GM12878 (cell line): ENCODE measurements around the gene PLEKHG1. TPM values are rescaled to one million over a fixed set of nuclear protein-coding genes. Genes with fewer than 3 reads are reported as not detected.

ENCODE experiments used
- ATAC-seq: fragments of 200-7000 bp; cut with Tn5 transposase; 3 replicates; pipeline ENCODE4 v1.9.1; 2020; ENCODE audit warnings: mild to moderate bottlenecking, moderate library complexity
- BruUV-seq: library from RNA; stranded (reverse); fragments of 400-500 nt; replicated peaks from 2 replicates; lab custom pipeline; 2021; lab: Mats Ljungman, UMichigan
- CTCF ChIA-PET: fragments of 300-600 bp; sonication (Branson Sonifier 250); formaldehyde crosslinking; extraction: SDS; loops from one replicate; lab custom pipeline; 2021; ENCODE audit warnings: inconsistent platforms; lab: Yijun Ruan, JAX
- POLR2A ChIA-PET: fragments of 350-600 bp; formaldehyde crosslinking; extraction: SDS; loops from one replicate; lab custom pipeline; 2021; ENCODE audit warnings: inconsistent platforms; lab: Charles Lee
- RAD21 ChIA-PET: fragments of 300-600 bp; sonication (Branson Sonifier 250); formaldehyde crosslinking; loops from one replicate; lab custom pipeline; 2023; ENCODE audit warnings: antibody characterized with exemption; ENCODE audit not compliant: unreplicated experiment; lab: Charles Lee
- SMC1A ChIA-PET: fragments of 300-600 bp; sonication (Branson Sonifier 250); formaldehyde crosslinking; loops from one replicate; lab custom pipeline; 2023; ENCODE audit not compliant: unreplicated experiment, uncharacterized antibody; lab: Charles Lee
- DNase-seq: peaks from one replicate; pipeline ENCODE4 v3.0.0-alpha.2; 2011; ENCODE audit warnings: low read depth, low spot score
- FAIRE-seq: peaks from 3 replicates; lab custom pipeline; 2011; peaks lifted over from hg19 to GRCh38; lab: Jason Lieb, UNC
- H2AFZ ChIP-seq: 2 replicates; pipeline ENCODE4 v1.6.0; 2011; ENCODE audit warnings: low read depth, low read length, control low read depth; ENCODE audit not compliant: control insufficient read depth
- H3K27ac ChIP-seq: 2 replicates; pipeline ENCODE4 v1.5.1; 2011; ENCODE audit warnings: control low read depth; ENCODE audit not compliant: control insufficient read depth, insufficient read depth
- H3K27me3 ChIP-seq, 2 experiments: replicated peaks in 1 of 2; 2 replicates each; pipeline versions ENCODE4 v1.6.0 to v1.6.1; 2011; ENCODE audit warnings: low read length in 1 of 2; ENCODE audit not compliant: control insufficient read depth in 2 of 2, insufficient read depth in 2 of 2
- H3K36me3 ChIP-seq, 2 experiments: 2 replicates each; pipeline ENCODE4 v1.5.1; 2011; ENCODE audit warnings: low read length in 1 of 2; ENCODE audit not compliant: control insufficient read depth in 2 of 2, insufficient read depth in 2 of 2
- H3K4me1 ChIP-seq: 2 replicates; pipeline ENCODE4 v1.6.1; 2011; ENCODE audit warnings: mild to moderate bottlenecking, low read length, moderate library complexity, mixed read lengths; ENCODE audit not compliant: control insufficient read depth, insufficient read depth
- H3K4me2 ChIP-seq: 2 replicates; pipeline ENCODE4 v1.6.0; 2011; ENCODE audit warnings: control low read depth; ENCODE audit not compliant: control insufficient read depth, insufficient read depth
- H3K4me3 ChIP-seq: fragments of 200-600 bp; sonication (generic); 2 replicates; pipeline ENCODE4 v1.5.1; 2016
- H3K79me2 ChIP-seq: 2 replicates; pipeline ENCODE4 v1.6.0; 2011; ENCODE audit warnings: low read length; ENCODE audit not compliant: control insufficient read depth, insufficient read depth
- H3K9ac ChIP-seq: 2 replicates; pipeline ENCODE4 v1.8.0; 2011; ENCODE audit warnings: low read length, control low read depth, mixed read lengths; ENCODE audit not compliant: control insufficient read depth, insufficient read depth
- H3K9me3 ChIP-seq: replicated peaks from 3 replicates; pipeline ENCODE4 v1.5.1; 2011; ENCODE audit warnings: mild to moderate bottlenecking, low read length; ENCODE audit not compliant: control insufficient read depth, insufficient read depth
- H4K20me1 ChIP-seq: 2 replicates; pipeline ENCODE4 v1.6.0; 2011; ENCODE audit not compliant: control insufficient read depth, insufficient read depth
- CHD2 ChIP-seq: IDR thresholded peaks from 2 replicates; pipeline ENCODE4 v1.6.1; 2011; ENCODE audit warnings: low read depth, low read length, improper control_type of control experiment, borderline replicate concordance
- EED ChIP-seq: sonication (generic); IDR thresholded peaks from 2 replicates; pipeline ENCODE4 v1.6.1; 2016; ENCODE audit warnings: antibody characterized with exemption, low read depth
- EP300 ChIP-seq, 2 experiments: fragments of 150-350 bp in 1 of 2; IDR thresholded peaks; 2 replicates each; pipeline ENCODE4 v1.6.1; 2011 to 2012; ENCODE audit warnings: low read depth in 2 of 2, low read length in 2 of 2, borderline replicate concordance in 1 of 2, improper control_type of control experiment in 1 of 2, inconsistent platforms in 1 of 2; ENCODE audit not compliant: control insufficient read depth in 1 of 2
- GATAD2B ChIP-seq: fragments of 450-650 bp; conservative IDR thresholded peaks from 2 replicates; pipeline ENCODE4 v1.6.1; 2017; ENCODE audit warnings: low read depth, mild to moderate bottlenecking, moderate library complexity
- IKZF2 ChIP-seq, 2 experiments: fragments of 450-650 bp; IDR thresholded peaks; 2 replicates each; pipeline ENCODE4 v1.6.1; 2017; ENCODE audit warnings: mild to moderate bottlenecking in 2 of 2, moderate library complexity in 2 of 2
- NBN ChIP-seq: fragments of 450-650 bp; IDR thresholded peaks from 2 replicates; pipeline ENCODE4 v1.6.1; 2016
- SIX5 ChIP-seq: IDR thresholded peaks from 2 replicates; pipeline ENCODE4 v1.6.1; 2011; ENCODE audit warnings: mild to moderate bottlenecking, low read depth, low read length, moderate library complexity; ENCODE audit not compliant: severe bottlenecking
- SP1 ChIP-seq: IDR thresholded peaks from one replicate; pipeline ENCODE4 v1.6.1; 2011; ENCODE audit warnings: low read depth, low read length
- TAF1 ChIP-seq: IDR thresholded peaks from 2 replicates; pipeline ENCODE4 v1.6.1; 2011; ENCODE audit warnings: mild to moderate bottlenecking, low read depth, low read length, borderline replicate concordance
- TCF3 ChIP-seq: IDR thresholded peaks from 2 replicates; pipeline ENCODE4 v1.6.1; 2012; ENCODE audit warnings: low read depth, mild to moderate bottlenecking, low read length, borderline replicate concordance; ENCODE audit not compliant: insufficient read depth
- ZSCAN29 ChIP-seq: fragments of 450-650 bp; IDR thresholded peaks from 2 replicates; pipeline ENCODE4 v1.6.1; 2017; ENCODE audit warnings: mild to moderate bottlenecking, moderate library complexity
- WGBS: methylation state at CpG from one replicate; pipeline ENCODE4 v1.1.6; 2016; ENCODE audit warnings: low lambda C conversion rate; ENCODE audit not compliant: insufficient replicate concordance, insufficient coverage; ENCODE audit errors: missing lambda C conversion rate; 5-methylcytosine and 5-hydroxymethylcytosine counted together
- in situ Hi-C: fragments of 300-500 bp; cut with MboI; formaldehyde crosslinking; loops from 9 replicates; pipeline ENCODE4 v1.14.3; 2018; ENCODE audit warnings: mixed read lengths
- intact Hi-C: fragments of 100-400 bp; cut with micrococcal nuclease; formaldehyde crosslinking; loops from one replicate; pipeline ENCODE4 v1.14.2; 2022; ENCODE audit not compliant: unreplicated experiment
- polyA plus RNA-seq, 11 experiments: library from polyadenylated mRNA; depleted of rRNA in 4 of 11; unstranded in 6 of 11; stranded (reverse) in 5 of 11; fragments of >200 nt; fragmentation: Nextera tagmentation in 4 of 11; fragmentation: Illumina TruSeq in 1 of 11; extraction: Ambion mirVana in 4 of 11; extraction: Trizol in 1 of 11; gene quantifications; 1 replicate in 1 of 11; 2 replicates in 10 of 11; pipeline versions ENCODE4 v1.2.1 to v1.2.3, GENCODE V29; 2011 to 2016; ENCODE audit warnings: inconsistent platforms in 2 of 11, missing spikeins in 2 of 11, low read depth in 1 of 11
- total RNA-seq, 4 experiments: library from RNA; depleted of rRNA in 3 of 4; stranded (reverse); fragments of >200 nt in 3 of 4; fragmentation: Illumina TruSeq in 1 of 4; extraction: Trizol in 1 of 4; gene quantifications; 2 replicates each; pipeline versions ENCODE4 v1.2.1 to v1.2.3, GENCODE V29; 2013 to 2021
- TF ChIP-seq, protein P1 (sequence below): IDR thresholded peaks from 2 replicates; pipeline ENCODE4 v1.6.1; 2011; ENCODE audit warnings: mild to moderate bottlenecking, low read depth, low read length, moderate library complexity; ENCODE audit not compliant: insufficient replicate concordance
- TF ChIP-seq, protein P2 (sequence below), 3 experiments: IDR thresholded peaks in 2 of 3; conservative IDR thresholded peaks in 1 of 3; 2 replicates each; pipeline ENCODE4 v1.5.1; 2011; ENCODE audit warnings: low read depth in 3 of 3, low read length in 3 of 3, mild to moderate bottlenecking in 3 of 3, control low read depth in 2 of 3, moderate library complexity in 2 of 3, inconsistent platforms in 1 of 3, mixed read lengths in 1 of 3; ENCODE audit not compliant: control insufficient read depth in 2 of 3, insufficient read depth in 1 of 3; ENCODE audit errors: extremely low read depth in 1 of 3
- TF ChIP-seq, protein P3 (sequence below): fragments of 450-650 bp; IDR thresholded peaks from 2 replicates; pipeline ENCODE4 v1.6.1; 2017; ENCODE audit warnings: mild to moderate bottlenecking, moderate library complexity

The PLEKHG1 gene
- total and polyA plus RNA-seq, 10 of the 15 experiments (the other 5 are each of a cell fraction or from before 2014, with no cell fraction given): 0.77 to 17.2 (median 4.9) TPM

DNA sequence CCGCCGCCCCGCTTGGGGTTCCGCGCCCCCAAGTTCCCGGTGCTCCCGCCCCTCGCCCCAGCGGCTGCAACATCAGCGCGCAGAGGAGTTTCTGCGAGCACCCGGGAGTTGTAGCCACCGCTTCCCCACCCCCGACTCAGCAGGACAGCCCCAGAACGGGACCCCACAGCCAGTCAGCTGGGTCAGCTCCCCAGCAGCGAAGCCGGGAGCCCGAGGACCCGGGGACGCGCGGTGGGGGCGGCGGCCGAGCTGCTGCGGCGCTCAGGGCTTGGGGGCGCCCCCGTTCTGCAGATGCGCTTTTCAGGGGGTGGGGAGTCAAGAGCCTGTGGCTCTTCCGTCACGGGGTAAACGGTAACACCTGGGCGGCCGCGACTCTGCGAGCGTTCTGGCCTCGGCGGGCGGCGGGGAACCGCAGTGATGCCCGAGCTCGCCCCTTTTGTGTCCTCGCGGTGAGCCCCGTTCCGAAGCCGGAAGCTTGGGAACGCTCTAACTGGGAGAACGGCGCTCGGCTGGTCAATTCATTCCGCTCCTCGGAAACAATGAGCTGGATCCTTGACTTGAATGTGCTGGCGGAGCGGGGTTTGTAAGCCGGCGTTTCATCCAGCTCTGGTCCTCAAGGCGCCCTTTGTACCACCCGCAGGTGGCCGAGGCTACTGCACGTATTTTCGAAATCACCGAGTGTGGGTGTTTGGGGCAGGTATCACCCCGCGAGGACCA lies 774 bp downstream of the PLEKHG1 start:
- no peak for FAIRE-seq
- peak; percentile 57; the same call in 1 of the 2 replicates for TF ChIP-seq GATAD2B
- 0 out of 2 replicates have a peak, but pooled peaks have one; percentile 13 for TF ChIP-seq TCF3
- TF ChIP-seq, protein P1, sequence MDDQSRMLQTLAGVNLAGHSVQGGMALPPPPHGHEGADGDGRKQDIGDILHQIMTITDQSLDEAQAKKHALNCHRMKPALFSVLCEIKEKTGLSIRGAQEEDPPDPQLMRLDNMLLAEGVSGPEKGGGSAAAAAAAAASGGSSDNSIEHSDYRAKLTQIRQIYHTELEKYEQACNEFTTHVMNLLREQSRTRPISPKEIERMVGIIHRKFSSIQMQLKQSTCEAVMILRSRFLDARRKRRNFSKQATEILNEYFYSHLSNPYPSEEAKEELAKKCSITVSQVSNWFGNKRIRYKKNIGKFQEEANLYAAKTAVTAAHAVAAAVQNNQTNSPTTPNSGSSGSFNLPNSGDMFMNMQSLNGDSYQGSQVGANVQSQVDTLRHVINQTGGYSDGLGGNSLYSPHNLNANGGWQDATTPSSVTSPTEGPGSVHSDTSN: no peak
- peak; percentile 21; the same call in 1 of the 2 replicates for TF ChIP-seq CHD2
- no peak for TF ChIP-seq EP300 (IDR thresholded peaks at IDR 0.05; ENCODE audit: borderline replicate concordance in 1 of 2, control insufficient read depth in 1 of 2, low read depth in 2 of 2, low read length in 2 of 2)
- TF ChIP-seq, protein P2, sequence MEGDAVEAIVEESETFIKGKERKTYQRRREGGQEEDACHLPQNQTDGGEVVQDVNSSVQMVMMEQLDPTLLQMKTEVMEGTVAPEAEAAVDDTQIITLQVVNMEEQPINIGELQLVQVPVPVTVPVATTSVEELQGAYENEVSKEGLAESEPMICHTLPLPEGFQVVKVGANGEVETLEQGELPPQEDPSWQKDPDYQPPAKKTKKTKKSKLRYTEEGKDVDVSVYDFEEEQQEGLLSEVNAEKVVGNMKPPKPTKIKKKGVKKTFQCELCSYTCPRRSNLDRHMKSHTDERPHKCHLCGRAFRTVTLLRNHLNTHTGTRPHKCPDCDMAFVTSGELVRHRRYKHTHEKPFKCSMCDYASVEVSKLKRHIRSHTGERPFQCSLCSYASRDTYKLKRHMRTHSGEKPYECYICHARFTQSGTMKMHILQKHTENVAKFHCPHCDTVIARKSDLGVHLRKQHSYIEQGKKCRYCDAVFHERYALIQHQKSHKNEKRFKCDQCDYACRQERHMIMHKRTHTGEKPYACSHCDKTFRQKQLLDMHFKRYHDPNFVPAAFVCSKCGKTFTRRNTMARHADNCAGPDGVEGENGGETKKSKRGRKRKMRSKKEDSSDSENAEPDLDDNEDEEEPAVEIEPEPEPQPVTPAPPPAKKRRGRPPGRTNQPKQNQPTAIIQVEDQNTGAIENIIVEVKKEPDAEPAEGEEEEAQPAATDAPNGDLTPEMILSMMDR (IDR thresholded peaks at IDR 0.05 in 2 of 3, conservative IDR thresholded peaks at IDR 0.05 in 1 of 3; ENCODE audit: control insufficient read depth in 2 of 3, extremely low read depth in 1 of 3, insufficient read depth in 1 of 3, low read depth in 3 of 3, low read length in 3 of 3): peak; percentile 23 to 54 (median 54)
- 0 out of 2 replicates have a peak, but pooled peaks have one; percentile 22 for TF ChIP-seq EED
- TF ChIP-seq, protein P3, sequence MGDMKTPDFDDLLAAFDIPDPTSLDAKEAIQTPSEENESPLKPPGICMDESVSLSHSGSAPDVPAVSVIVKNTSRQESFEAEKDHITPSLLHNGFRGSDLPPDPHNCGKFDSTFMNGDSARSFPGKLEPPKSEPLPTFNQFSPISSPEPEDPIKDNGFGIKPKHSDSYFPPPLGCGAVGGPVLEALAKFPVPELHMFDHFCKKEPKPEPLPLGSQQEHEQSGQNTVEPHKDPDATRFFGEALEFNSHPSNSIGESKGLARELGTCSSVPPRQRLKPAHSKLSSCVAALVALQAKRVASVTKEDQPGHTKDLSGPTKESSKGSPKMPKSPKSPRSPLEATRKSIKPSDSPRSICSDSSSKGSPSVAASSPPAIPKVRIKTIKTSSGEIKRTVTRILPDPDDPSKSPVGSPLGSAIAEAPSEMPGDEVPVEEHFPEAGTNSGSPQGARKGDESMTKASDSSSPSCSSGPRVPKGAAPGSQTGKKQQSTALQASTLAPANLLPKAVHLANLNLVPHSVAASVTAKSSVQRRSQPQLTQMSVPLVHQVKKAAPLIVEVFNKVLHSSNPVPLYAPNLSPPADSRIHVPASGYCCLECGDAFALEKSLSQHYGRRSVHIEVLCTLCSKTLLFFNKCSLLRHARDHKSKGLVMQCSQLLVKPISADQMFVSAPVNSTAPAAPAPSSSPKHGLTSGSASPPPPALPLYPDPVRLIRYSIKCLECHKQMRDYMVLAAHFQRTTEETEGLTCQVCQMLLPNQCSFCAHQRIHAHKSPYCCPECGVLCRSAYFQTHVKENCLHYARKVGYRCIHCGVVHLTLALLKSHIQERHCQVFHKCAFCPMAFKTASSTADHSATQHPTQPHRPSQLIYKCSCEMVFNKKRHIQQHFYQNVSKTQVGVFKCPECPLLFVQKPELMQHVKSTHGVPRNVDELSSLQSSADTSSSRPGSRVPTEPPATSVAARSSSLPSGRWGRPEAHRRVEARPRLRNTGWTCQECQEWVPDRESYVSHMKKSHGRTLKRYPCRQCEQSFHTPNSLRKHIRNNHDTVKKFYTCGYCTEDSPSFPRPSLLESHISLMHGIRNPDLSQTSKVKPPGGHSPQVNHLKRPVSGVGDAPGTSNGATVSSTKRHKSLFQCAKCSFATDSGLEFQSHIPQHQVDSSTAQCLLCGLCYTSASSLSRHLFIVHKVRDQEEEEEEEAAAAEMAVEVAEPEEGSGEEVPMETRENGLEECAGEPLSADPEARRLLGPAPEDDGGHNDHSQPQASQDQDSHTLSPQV: no peak
- no peak for TF ChIP-seq SIX5
- no peak for TF ChIP-seq TAF1
- TF ChIP-seq IKZF2 (IDR thresholded peaks at IDR 0.05): peak; percentile 39 to 60
- no peak for TF ChIP-seq SP1
- TF ChIP-seq NBN: peak; percentile 59; the same call in 1 of the 2 replicates
- 0 out of 2 replicates have a peak, but pooled peaks have one; percentile 19 for TF ChIP-seq ZSCAN29

More for the DNA sequence above, 774 bp downstream of the PLEKHG1 start:
- peak overlapping the region; percentile 75 for H3K4me3 ChIP-seq
- no peaks in the 10 kb centered on the region for H3K36me3 ChIP-seq
- in situ Hi-C loops (no loop called here), intact Hi-C loops (loop anchor here (1.0 to 10.0 kb wide), 3 partner anchors 36 to 214 kb away; no protein-coding TSS in a partner anchor)
- ChIA-PET RAD21 (interaction anchor here (0.7 to 5.5 kb wide), 13 partner anchors 18 to 215 kb away, joined by 3 to 73 read pairs (median 6); no protein-coding TSS in a partner anchor), CTCF (interaction anchor here (0.7 to 3.3 kb wide), 15 partner anchors 11 to 215 kb away, joined by 3 to 22 read pairs (median 4); no protein-coding TSS in a partner anchor), SMC1A (interaction anchor here (1.0 to 3.9 kb wide), 18 partner anchors 10 to 215 kb away, joined by 3 to 30 read pairs (median 4); no protein-coding TSS in a partner anchor), POLR2A (interaction anchor here (1.3 to 2.0 kb wide), 3 partner anchors 33 to 118 kb away, joined by 4 to 19 read pairs (median 6); no protein-coding TSS in a partner anchor)
- no peaks in the 10 kb centered on the region for H3K79me2 ChIP-seq
- no peaks in the 10 kb centered on the region for H3K9me3 ChIP-seq
- H3K4me1 ChIP-seq: peaks cover 4% of the 10 kb centered on the region; the same call in 1 of the 2 replicates
- peak overlapping the region; percentile 69 for H2AFZ ChIP-seq
- BruUV-seq: no TSS peak
- no peak overlapping the region for H3K27ac ChIP-seq
- H3K9ac ChIP-seq: no peak overlapping the region; the same call in 1 of the 2 replicates
- peaks cover 2 to 7% of the 10 kb centered on the region in 2 experiments for H3K27me3 ChIP-seq
- H3K4me2 ChIP-seq: peak overlapping the region; percentile 89
- peak; percentile 84 for ATAC-seq
- 0% methylated on average over 51 of the region's 69 CpGs for WGBS
- no peaks in the 10 kb centered on the region for H4K20me1 ChIP-seq
- DNase-seq: no peak
